Measurements from ENCODE around the gene STAMBPL1. TPM values are rescaled to one million over a fixed set of nuclear protein-coding genes. Genes with fewer than 3 reads are reported as not detected.

The STAMBPL1 gene
- total RNA-seq, 1 donor from 2014 or later: 3.3 TPM

- TF ChIP-seq CTCF (IDR thresholded peaks at IDR 0.05; ENCODE audit: unreplicated experiment): no peak
- no peak for DNase-seq (ENCODE audit: low spot score)
- no peaks in the 10 kb centered on the region for H3K4me1 Mint-ChIP-seq (ENCODE audit: unreplicated experiment)
- H3K36me3 Mint-ChIP-seq (ENCODE audit: low read depth, unreplicated experiment): peaks cover 8% of the 10 kb centered on the region
- no peak overlapping the region for H3K27ac Mint-ChIP-seq (ENCODE audit: unreplicated experiment)
- H3K9me3 Mint-ChIP-seq (ENCODE audit: unreplicated experiment): no peaks in the 10 kb centered on the region
- no peak overlapping the region for H3K4me3 Mint-ChIP-seq (ENCODE audit: unreplicated experiment)
- no peaks in the 10 kb centered on the region for H3K27me3 Mint-ChIP-seq (ENCODE audit: unreplicated experiment)
Measured at GRCh38 chr10:88933564-88933963, 53.5 kb downstream of the STAMBPL1 start.

GRCh38 chr10:88934900-88935672, 55.0 kb downstream of the STAMBPL1 start:
- peaks cover 10% of the 10 kb centered on the region for H3K36me3 Mint-ChIP-seq (ENCODE audit: low read depth, unreplicated experiment)
- H3K4me1 Mint-ChIP-seq (ENCODE audit: unreplicated experiment): no peaks in the 10 kb centered on the region
- H3K27me3 Mint-ChIP-seq (ENCODE audit: unreplicated experiment): no peaks in the 10 kb centered on the region
- no peak overlapping the region for H3K4me3 Mint-ChIP-seq (ENCODE audit: unreplicated experiment)
- H3K27ac Mint-ChIP-seq (ENCODE audit: unreplicated experiment): no peak overlapping the region
- DNase-seq (ENCODE audit: low spot score): peak; percentile 61
- TF ChIP-seq CTCF (IDR thresholded peaks at IDR 0.05; ENCODE audit: unreplicated experiment): peak; percentile 79
- no peaks in the 10 kb centered on the region for H3K9me3 Mint-ChIP-seq (ENCODE audit: unreplicated experiment)

- Mint-ChIP-seq H3K4me1 (ENCODE audit: unreplicated experiment) (no peaks in the 10 kb centered on the region), H3K4me3 (ENCODE audit: unreplicated experiment) (no peak overlapping the region), H3K36me3 (ENCODE audit: low read depth, unreplicated experiment) (peaks cover 20% of the 10 kb centered on the region), H3K27me3 (ENCODE audit: unreplicated experiment) (no peaks in the 10 kb centered on the region), H3K27ac (ENCODE audit: unreplicated experiment) (no peak overlapping the region), H3K9me3 (ENCODE audit: unreplicated experiment) (no peaks in the 10 kb centered on the region)
- no peak for DNase-seq (ENCODE audit: low spot score)
- TF ChIP-seq CTCF (IDR thresholded peaks at IDR 0.05; ENCODE audit: unreplicated experiment): no peak
Measured at GRCh38 chr10:88936656-88937055, 56.6 kb downstream of the STAMBPL1 start.

GRCh38 chr10:88938039-88938438, 58.0 kb downstream of the STAMBPL1 start:
- H3K4me1 Mint-ChIP-seq (ENCODE audit: unreplicated experiment): no peaks in the 10 kb centered on the region
- H3K4me3 Mint-ChIP-seq (ENCODE audit: unreplicated experiment): no peak overlapping the region
- H3K27me3 Mint-ChIP-seq (ENCODE audit: unreplicated experiment): no peaks in the 10 kb centered on the region
- no peak for TF ChIP-seq CTCF (IDR thresholded peaks at IDR 0.05; ENCODE audit: unreplicated experiment)
- peaks cover 23% of the 10 kb centered on the region for H3K36me3 Mint-ChIP-seq (ENCODE audit: low read depth, unreplicated experiment)
- no peak for DNase-seq (ENCODE audit: low spot score)
- H3K9me3 Mint-ChIP-seq (ENCODE audit: unreplicated experiment): no peaks in the 10 kb centered on the region
- H3K27ac Mint-ChIP-seq (ENCODE audit: unreplicated experiment): no peak overlapping the region

- TF ChIP-seq CTCF (IDR thresholded peaks at IDR 0.05; ENCODE audit: unreplicated experiment): no peak
- Mint-ChIP-seq H3K27me3 (ENCODE audit: unreplicated experiment) (no peaks in the 10 kb centered on the region), H3K9me3 (ENCODE audit: unreplicated experiment) (no peaks in the 10 kb centered on the region), H3K4me3 (ENCODE audit: unreplicated experiment) (no peak overlapping the region), H3K27ac (ENCODE audit: unreplicated experiment) (no peak overlapping the region), H3K36me3 (ENCODE audit: low read depth, unreplicated experiment) (peaks cover 23% of the 10 kb centered on the region), H3K4me1 (ENCODE audit: unreplicated experiment) (no peaks in the 10 kb centered on the region)
- no peak for DNase-seq (ENCODE audit: low spot score)
Measured at GRCh38 chr10:88938938-88939337, 58.9 kb downstream of the STAMBPL1 start.
